NCI-H128 (cell line): ENCODE results near the gene TXN2.

Experiments
- DNase-seq: peaks from one replicate; lab custom pipeline; 2025; ENCODE audit not compliant: unreplicated experiment; lab: John Stamatoyannopoulos, UW

TXN2 gene

DNA sequence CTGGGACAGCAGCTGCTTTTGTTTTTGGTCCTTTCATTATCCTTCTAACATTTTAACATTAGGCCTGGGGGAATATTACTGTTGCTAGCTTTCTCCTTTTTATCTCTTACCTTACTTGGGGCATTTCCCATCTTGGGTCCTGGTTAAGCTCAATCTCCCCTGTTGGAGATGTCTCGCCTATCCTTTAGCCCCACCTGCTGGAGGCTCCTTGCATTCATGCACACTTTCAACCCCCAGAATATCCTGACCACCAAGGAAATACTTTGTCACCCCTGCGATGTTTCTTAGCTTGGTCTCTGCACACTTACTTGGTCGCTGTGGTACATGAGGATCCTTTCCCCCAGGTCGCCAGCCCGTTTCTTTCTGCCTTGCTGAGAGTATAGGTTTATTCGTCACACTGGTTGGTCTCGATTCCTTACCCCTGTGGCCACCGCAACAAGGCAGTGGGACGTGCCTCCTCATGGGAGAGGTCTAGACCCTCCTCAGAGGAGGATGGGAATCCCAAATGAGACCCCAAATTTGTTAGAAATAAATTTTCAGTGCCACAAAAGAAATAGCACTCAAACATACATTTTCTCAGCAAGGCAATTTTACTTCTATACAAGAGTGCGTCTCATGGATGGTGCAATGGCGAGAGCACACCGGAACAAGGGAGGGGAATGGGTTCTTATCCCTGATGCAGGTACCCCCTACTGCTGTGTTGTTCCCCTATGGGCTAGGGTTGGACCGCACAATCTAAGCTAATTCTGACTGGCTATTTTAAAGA lies 5.4 kb upstream of the TXN2 start:
- DNase-seq, result no peak

DNA sequence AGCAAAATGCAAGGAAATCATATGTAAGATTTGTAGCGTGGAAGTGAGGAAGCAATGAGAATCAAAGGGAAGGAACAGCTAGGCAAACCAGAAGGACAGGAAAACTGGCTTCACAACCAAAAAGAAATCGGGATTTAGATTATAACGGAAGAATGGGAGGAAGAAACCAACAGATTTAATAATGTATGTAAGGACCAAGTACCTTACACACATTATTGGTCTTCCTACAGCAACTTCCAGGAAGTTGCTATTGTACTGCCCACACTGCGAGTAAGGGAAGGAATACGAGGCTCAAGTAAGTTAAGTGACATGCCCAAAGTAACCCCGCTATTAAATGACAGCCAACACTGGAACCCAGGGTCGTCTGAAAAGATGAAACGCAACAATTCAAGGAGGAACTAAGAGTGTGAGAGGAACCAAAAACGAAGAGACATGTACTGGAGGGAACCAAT lies 473 bp downstream of the TXN2 start:
- no peak for DNase-seq

DNA sequence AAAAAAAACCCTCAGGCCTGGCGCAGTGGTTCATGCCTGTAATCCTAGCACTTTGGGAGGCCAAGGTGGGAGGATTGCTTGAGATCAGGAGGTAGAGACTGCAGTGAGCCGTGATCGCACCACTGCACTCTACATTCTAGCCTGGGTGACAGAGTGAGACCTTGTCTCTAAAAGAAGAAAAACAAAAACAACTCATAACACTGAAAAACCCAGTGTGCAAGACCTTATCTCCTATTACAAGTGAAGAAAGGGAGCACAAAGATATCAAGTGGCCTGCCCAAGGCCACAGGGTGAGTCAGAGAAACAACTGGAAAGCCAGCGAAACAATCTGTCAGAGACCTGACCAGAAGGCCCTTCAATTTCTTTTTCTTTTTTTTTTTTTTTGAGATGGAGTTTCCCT lies 2.5 kb downstream of the TXN2 start:
- no peak for DNase-seq

DNA sequence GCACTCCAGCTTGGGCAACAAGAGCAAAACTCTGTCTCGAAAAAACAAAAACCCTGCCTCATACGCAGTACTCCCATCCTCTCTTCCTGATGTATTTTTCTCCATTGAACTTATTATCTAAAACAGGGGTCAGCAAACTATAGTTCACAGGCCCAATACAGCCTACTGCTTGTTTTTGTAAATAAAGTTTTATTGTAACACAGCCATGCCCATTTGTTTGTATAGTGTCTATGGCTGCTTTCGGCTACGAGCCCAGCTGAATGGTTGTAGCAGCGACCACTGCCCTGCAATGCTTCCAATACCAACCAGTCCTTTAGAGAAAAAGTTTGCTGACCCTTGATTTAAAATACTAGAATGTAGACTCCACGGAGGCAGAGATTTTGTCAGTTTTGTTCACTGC lies 6.1 kb downstream of the TXN2 start:
- DNase-seq, result no peak

DNA sequence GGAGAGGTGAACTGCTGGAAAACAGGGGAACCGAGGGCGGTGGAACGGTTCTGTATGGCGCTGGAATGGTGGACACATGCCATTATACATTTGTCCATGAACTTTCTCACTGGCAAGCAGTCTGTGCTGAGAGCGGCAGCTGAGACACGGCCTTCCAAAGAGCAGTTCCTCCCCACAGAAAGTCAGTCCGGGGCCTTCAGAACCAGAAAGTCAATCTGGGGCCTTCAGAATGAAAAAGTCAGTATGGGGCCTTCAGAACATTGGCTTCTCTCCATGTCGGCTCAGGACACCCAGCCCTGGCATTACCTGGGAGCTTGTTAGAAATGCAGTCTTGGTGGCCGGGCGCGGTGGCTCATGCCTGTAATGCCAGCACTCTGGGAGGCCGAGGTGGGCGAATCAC lies 8.8 kb downstream of the TXN2 start:
- DNase-seq, result no peak

DNA sequence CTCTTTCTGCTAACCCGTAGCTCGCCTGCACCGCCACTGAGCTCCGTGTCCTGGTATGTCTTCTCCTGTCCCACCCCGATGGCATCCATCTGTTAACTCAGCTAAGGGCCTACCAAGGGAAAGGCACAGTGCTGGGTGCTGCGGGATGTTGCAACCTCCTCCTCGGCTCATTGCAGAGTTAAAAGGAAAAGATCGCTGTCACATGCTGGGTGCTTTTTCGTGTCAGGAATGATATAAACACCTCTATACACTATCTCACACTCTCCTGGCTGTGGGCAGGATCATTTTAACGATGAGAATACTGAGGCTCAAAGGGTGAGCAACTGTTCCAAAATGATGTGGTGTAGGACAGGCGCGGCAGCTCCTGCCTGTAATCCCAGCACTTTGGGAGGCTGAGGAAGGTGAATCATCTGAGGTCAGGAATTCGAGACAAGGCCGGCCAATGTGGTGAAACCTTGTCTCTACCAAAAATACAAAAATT lies 10.1 kb downstream of the TXN2 start:
- no peak for DNase-seq

DNA sequence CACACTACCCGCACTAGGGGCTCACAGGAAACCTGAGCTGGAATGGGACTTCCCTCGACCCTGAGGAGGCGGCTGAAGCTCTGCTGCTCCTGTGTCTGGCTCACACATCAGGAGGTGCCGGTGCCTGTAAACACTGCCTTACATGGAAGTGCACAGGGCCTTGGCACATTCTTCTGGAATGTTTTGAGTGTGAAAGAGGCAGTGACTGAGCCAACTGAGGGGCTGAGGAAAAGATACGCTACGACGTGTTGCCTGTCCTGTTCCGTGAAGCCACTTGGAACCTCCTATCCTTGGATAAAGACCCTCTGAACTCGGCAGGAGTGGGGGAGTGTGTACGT lies 10.5 kb downstream of the TXN2 start:
- no peak for DNase-seq

DNA sequence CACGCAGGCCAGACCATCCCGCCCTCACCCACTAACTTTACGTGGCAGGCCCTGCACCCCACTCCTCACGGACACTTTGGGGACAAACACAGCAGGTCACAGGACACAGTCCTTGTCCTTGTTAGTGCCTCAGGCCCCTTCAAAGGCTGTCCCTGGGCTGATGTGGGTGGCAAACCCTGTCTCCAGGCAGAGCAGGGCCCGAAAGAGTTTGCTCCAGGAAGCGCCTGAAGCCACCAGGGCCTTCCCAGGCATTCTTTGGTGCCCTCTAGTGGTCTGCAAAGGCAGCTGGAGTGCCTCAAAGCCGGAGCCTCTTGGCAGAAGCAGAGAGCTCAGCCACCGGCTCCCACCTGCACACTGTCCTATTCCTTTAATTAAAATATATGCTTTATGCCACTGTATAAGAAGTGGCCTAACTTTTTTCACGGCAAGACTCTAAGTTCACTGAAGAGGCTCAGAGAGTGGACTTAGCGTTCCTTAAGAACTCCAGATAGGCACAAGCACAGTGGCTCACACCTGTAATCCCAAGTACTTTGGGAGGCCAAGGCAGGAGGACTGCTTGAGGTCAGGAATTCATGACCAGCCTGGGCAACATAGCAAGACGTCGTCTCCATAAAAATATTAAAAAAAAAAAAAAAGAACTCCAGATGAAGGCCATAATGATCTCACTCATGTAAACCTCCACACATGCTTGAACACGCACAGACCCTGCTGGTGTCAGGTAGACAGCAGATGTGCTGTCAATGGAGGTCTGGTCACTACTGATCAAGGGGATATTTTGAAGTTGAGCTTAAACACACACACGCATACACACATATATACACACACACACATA lies 11.1 kb downstream of the TXN2 start:
- DNase-seq, result peak; percentile 43

DNA sequence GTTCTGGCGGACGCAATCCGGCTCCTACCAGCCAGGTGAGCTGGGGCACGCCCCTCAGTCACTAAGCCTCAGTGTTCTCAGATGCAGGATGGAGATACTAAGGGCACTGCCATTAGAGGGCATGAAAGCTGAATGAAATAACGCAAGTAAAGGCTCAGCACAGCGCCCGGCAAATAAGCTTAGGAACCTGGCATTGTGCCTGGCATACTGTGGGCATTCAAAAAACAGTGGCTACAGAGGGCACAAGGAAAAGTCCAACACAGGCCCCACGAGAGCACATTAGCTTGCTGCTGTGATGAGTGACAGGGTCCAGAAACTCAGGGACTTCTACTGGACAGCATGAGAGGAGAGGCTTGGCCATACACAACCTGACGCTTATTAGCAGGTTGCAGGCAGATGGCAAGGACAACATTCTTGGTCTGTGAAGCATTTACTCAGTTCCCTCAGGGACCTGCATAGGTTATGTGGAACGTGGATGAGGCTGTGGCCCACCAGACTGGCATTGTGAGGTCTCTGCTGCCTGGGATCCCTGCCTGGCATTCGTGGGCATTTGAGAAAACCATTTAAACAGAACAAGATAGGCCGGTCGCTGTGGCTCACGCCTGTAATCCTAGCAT lies 12.2 kb downstream of the TXN2 start:
- DNase-seq, result no peak

DNA sequence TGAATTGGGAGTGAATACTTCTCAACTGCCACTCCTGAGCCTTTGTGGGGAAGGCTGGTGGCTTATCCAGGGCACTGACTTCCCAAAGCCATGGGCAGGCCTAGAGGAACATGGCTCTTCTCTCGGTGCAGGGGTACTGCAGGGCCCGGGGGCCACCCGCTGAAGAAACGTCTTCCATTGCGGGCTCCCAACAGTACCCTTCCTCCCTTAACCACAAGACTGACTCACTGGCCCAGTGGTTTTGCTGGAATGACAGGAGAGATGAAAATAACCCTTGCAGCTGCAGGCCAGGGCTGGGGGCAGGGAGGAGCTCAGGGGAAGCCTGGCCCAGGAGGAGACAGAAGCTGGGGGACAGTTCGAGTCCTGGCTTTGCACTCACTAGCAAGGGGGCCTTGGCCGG lies 13.5 kb downstream of the TXN2 start:
- no peak for DNase-seq

DNA sequence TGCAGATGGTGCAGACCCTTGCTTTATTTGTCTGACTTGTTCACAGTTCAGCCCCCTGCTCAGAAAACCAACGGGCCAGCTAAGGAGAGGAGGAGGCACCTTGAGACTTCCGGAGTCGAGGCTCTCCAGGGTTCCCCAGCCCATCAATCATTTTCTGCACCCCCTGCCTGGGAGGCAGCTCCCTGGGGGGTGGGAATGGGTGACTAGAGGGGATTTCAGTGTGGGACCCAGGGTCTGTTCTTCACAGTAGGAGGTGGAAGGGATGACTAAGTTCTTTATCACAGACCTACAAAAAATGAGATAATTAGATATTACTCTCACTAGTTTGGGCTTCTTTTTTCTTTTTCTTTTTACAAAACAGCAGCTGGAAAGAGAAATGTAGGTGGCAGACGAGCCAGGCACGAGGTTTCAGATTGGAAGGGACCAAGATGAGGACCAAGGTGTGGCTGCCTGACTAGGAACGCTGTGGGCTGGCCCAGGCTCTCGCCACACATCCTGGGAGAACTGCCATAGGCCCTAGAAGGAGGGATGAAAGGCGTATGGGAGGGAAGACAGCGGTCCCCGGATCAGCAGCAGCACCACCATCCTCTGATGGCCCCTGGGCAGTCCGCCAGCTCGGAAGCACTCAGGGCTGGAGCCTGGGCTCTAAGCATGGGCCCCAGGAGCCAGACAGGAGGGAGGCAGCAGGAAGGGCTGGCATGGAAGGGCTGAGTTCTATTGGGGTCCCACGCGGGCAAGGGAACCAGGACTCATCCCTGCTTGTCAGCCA lies 14.2 kb downstream of the TXN2 start:
- no peak for DNase-seq

DNA sequence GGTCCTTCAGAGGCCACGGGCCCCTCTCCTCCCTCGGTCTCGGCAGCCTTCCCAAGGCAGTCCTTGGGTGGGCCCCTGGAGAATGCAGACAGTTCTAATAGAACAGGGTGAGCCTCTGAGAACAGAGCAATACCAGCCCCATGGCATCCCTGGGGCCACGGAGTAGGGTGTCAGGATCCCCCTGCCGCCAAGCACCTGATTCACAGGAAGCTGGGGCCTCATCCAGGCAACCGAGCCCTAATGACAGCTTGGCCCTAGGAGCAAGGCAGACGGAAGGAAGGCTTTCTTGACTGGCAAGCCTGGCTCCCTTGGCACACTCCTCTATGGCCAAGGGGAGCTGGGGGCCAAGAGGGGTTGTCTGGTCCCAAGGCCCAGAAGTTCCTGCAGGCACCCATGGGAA lies 15.2 kb downstream of the TXN2 start:
- no peak for DNase-seq

DNA sequence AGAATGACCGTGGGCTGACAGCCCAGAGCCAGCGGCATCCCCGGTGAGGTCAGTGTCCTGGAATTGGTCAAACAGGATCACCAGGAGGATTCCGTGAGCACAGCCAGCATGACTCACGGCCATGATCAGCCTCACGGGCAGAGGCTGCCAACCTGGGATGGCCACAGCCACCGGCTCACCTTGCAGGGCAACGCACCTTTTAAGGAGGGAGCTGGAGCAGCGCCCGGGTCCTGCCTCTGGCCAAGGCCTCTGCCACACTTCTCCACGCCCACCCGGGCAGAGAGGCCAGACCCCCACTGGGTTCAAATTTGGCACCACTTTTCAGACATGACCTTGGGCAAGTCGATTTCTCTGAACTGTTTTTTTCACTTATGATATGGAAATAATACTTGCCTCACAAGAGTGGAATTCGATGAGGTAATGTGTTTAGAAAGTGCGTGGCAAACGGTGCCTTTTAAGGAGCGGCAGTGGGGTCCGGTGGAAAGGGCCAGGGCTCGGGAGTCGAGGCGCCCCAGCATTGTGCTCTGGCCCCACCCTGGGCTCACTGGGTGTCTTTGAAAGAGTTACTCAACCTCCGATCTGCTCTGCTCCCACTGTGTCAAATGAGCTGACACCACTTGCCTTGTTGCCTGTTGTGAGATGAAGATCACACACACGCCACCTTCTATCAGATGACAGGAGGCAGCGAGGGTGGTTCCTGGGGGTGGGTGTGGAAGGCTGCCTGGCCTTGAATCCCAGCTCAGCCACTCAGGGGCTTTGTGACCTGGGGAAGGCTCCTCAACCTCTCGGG lies 16.0 kb downstream of the TXN2 start:
- DNase-seq, result no peak

DNA sequence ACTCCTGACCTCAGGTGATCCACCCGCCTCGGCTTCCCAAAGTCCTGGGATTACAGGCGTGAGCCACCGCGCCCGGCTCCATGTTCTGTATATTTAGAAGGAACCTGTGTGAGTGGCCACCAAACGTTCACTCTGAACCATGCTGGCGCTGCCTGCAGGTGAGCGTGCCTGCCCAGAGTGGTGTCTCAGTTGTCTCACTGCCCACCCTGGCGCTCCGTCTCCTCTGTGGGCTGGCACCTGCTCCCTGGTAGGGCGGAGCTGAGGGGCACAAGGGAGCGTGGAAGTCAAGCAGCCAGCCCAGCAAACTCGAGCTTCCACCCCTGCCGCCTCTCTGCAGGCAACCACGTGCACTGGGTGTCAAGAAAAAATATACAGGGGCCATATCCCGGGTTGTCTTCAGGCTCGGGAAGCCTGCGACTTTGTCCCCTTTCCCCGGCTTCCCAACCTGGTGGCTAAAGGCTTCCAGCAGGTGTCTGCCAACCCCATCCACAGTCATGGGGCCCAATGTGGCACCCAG lies 16.7 kb downstream of the TXN2 start:
- no peak for DNase-seq

DNA sequence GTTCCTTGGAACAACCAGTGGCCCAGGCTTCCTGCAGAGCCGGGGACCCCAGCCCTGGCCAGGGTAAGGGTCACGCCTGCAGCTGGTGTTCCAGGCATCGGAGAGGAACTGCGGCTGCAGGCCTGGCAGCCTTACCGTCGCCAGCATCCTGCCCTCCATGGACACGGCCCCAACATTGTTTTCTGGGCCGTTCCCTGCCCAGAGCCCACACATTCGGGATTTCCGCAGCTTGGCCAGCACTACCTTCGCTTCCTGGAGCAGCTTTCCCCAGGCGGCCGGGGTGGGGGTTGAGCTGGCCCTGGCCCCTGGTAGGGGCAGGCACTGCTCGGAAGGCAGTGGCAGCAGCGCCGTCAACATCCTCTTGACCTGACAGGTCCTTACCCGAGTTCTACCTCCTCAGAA lies 17.7 kb downstream of the TXN2 start:
- no peak for DNase-seq

DNA sequence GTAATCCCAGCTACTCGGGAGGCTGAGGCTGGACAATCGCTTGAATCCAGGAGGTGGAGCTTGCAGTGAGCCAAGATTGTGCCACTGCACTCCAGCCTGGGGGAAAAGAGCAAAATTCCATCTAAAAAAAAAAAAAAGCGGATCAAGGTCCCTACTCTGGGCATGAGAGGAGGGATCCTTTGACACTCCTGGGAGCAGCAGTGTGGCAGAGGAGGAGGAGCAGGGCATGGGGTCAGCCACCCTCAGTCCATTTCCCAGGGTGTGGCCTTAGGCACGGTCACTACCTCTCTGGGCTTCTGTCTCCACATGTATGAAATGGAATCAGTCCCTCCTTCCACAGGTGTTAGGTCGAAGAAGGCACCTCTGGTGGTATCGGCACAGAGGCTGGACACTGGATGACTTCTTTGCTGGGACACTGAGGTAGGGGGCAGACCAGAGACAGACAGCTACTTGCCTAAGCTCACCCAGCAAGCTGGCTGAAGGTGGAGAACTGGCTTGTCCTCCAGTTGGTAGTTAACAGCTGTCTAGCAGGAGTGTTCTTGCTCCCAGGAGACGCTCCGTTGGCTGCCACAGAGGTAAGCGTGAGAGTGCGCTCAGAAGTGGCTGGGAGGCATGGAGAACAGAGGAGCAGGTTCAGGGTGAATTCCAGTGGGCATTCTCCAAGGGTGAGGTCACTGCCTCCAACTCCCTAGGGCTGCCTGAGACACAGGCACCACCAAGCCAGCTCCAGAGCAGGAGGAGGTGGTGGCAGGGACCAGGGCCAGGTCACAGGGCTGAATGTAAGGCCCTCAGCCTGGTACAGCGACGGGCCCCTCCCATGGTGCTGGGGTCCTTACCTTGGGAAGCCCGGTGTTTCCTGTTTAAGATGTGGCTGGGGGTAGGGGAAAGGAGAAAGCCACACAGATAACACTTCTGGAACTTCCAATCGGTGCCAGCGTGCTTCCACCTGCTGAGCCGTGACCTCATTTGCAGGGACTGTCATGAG lies 19.5 kb downstream of the TXN2 start:
- DNase-seq, result no peak

DNA sequence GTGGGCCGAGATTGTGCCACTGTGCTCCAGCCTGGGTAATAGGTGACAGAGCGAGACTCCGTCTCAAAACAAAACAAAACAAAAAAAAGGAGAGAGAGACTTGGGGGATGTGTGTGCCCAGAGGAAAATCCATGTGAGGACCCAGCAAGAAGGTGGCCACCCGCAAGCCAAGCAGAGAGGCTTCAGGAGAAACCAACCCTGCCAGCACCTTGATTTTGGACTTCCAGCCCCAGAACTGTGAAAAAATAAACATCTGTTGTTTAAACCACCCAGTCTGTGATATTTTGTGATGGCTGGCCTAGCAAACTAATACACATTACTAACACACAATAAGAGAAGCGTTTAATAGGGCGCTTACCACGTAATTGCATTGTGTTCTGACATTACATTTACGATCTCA lies 21.2 kb downstream of the TXN2 start:
- DNase-seq, result no peak

DNA sequence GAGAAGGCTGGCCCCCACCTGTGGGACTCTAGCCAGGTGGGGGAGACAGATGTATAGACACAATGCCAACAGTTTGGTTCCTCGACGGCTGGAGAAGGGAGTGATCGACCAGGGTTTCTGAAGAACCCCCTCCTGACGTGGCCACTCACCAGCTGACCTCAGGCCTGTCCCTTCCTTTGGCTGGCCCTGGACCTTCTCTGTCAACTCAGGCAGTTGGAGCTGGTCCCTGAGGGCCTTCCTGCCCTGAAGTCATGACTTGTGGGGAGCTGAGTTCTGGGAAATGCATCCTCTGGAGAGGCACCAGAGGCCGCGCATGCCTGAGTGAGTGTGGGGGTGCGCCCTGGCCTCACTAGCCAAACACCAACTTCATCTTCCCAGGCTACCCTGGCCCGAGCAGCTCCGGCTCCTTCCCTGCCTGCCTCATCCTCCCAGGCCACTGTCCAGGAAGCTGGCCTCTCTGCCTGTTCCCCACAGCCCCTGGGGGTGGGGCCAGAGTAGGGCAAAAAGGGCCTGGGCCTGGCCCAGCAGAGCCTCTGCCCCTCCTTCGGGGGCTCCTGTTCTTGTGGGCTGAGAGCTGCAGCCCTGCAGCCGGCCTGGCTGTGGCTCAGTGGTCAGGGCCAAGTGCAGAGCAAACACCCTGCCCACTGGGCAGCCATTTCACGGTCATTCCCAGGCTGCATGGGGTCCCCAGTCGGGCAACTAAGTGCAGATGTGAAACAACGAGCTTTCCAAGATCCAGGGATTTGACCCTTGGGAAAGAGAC lies 23.6 kb downstream of the TXN2 start:
- DNase-seq, result no peak
